MM.1S (cell line): Measurements from ENCODE around the gene NELFB.

Experiments used
- EZH2 ChIP-seq: fragments of 300-600 bp; sonication (generic); optimal IDR thresholded peaks from 2 replicates; pipeline ENCODE3; 2017; ENCODE audit warnings: low read depth, mild to moderate bottlenecking, antibody characterized with exemption, low read length, mixed read lengths
- TF ChIP-seq, protein P1 (sequence below): fragments of 300-600 bp; sonication (generic); IDR thresholded peaks from 2 replicates; pipeline ENCODE4 v1.5.1; 2016; ENCODE audit warnings: antibody characterized with exemption, low read length, mixed read lengths

DNA sequence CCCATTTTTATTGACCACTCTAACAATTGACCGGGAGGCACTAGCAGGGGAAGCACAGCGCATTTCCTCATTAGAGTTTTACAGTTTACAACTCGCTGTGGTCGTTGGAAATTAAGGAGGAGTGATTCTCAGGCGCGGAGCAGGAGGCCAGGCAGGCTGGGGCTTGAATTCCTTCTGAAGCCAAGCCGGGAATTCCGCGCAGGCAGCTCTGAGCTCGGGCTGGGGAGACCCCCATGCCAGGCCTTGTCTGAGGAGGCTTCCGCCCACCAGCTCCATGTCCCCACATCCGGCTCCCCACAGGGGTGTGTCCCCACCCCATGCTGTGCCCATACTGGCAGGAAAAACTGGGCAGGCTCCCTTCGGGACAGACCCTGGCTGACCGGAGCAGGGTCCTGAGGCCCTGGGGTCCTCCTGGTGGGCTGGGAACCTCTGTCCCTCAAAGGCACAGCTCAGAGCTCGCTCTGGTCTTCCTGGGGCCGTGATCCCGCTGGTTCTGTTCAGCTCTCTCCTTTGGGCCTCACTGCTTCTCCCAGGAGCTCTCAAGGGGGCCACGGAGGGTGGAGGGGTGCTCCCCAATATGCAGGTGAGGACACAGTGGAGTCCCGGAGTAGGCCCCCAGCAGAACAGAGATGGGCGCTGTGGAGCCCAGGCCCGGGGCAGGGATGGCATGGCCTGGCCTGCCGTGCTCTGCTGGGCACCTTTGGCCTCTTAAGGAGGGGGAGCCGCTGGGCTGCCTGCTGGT is 48.2 kb downstream of the NELFB start:
- TF ChIP-seq, protein P1, sequence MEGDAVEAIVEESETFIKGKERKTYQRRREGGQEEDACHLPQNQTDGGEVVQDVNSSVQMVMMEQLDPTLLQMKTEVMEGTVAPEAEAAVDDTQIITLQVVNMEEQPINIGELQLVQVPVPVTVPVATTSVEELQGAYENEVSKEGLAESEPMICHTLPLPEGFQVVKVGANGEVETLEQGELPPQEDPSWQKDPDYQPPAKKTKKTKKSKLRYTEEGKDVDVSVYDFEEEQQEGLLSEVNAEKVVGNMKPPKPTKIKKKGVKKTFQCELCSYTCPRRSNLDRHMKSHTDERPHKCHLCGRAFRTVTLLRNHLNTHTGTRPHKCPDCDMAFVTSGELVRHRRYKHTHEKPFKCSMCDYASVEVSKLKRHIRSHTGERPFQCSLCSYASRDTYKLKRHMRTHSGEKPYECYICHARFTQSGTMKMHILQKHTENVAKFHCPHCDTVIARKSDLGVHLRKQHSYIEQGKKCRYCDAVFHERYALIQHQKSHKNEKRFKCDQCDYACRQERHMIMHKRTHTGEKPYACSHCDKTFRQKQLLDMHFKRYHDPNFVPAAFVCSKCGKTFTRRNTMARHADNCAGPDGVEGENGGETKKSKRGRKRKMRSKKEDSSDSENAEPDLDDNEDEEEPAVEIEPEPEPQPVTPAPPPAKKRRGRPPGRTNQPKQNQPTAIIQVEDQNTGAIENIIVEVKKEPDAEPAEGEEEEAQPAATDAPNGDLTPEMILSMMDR = no peak
- TF ChIP-seq EZH2 = no peak
